Thymus (tissue), 11 donors: ENCODE results near the gene RBFOX1. TPM values are rescaled to one million over a fixed set of nuclear protein-coding genes. Genes with fewer than 3 reads are reported as not detected.

Experiments
- DNase-seq, 9 donors: peaks; one replicate each; pipeline ENCODE4 v3.0.0-alpha.2; 2013; ENCODE audit warnings: low spot score in 9 of 9, low read depth in 6 of 9, missing footprints in 1 of 9
- H3K27ac ChIP-seq, 2 donors: one replicate each; pipeline ENCODE4 v1.5.1; 2013; ENCODE audit warnings: control low read depth in 1 of 2, low read depth in 1 of 2, low read length in 1 of 2, mild to moderate bottlenecking in 1 of 2, moderate library complexity in 1 of 2
- H3K27me3 ChIP-seq, 2 donors: one replicate each; pipeline ENCODE4 v1.5.1; 2013; ENCODE audit warnings: low read length in 1 of 2; ENCODE audit not compliant: control insufficient read depth in 2 of 2, insufficient read depth in 1 of 2
- H3K36me3 ChIP-seq, 2 donors: one replicate each; pipeline ENCODE4 v1.5.1; 2013; ENCODE audit warnings: low read length in 1 of 2, mild to moderate bottlenecking in 1 of 2, moderate library complexity in 1 of 2; ENCODE audit not compliant: control insufficient read depth in 2 of 2, insufficient read depth in 2 of 2
- H3K4me1 ChIP-seq, 2 donors: one replicate each; pipeline ENCODE4 v1.5.1; 2013; ENCODE audit warnings: low read length in 2 of 2; ENCODE audit not compliant: control insufficient read depth in 2 of 2, insufficient read depth in 2 of 2
- H3K4me3 ChIP-seq, 2 donors: one replicate each; pipeline ENCODE4 v1.5.1; 2013; ENCODE audit warnings: low read length in 2 of 2, control low read depth in 1 of 2, mild to moderate bottlenecking in 1 of 2
- H3K9me3 ChIP-seq, 2 donors: one replicate each; pipeline ENCODE4 v1.5.1; 2013; ENCODE audit warnings: low read length in 1 of 2, mild to moderate bottlenecking in 1 of 2; ENCODE audit not compliant: control insufficient read depth in 2 of 2, insufficient read depth in 1 of 2
- WGBS: extraction: QIAGEN DNeasy Blood & Tissue Kit; methylation state at CpG from one replicate; pipeline ENCODE4 v1.1.7; 2013; 5-methylcytosine and 5-hydroxymethylcytosine counted together
- polyA plus RNA-seq: library from polyadenylated mRNA; stranded (reverse); fragments of 200-250 nt; gene quantifications from one replicate; pipeline ENCODE4 v1.2.3, GENCODE V29; 2013
- total RNA-seq: library from RNA; stranded (reverse); fragments of 120-200 nt; gene quantifications from one replicate; pipeline ENCODE4 v1.2.4, GENCODE V29; 2013
- donor health status: healthy.

RBFOX1 gene
- total and polyA plus RNA-seq, 2 donors, result 0.23 to 0.52 TPM

DNA sequence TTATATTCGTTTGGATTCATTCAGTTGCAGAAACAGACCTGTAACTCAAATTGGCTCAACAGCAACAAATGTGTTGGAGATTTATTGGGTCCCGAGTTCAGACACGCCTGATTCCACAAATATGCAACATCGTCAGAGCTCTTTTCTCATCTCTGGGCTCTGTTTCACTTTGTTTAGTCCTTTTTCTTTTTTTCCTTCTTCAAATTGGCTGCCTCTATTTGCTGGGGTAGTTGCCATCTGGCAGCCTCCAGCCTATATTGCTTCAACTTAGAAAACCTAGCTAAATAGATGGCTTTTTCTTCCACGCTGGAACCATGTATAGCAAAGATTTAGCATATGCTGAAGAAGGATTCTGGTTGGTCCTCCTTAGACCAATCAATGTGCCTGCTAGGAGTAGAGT lies 398.5 kb downstream of the RBFOX1 start:
- Histone ChIP-seq H3K9me3 (no peaks in the 10 kb centered on the region), H3K36me3 (no peaks in the 10 kb centered on the region), H3K27ac (no peak overlapping the region), H3K27me3 (no peaks in the 10 kb centered on the region), H3K4me1 (no peaks in the 10 kb centered on the region), H3K4me3 (no peak overlapping the region)
- DNase-seq, result no peak
- 91% methylated on average over 5 of the region's 5 CpGs for WGBS

DNA sequence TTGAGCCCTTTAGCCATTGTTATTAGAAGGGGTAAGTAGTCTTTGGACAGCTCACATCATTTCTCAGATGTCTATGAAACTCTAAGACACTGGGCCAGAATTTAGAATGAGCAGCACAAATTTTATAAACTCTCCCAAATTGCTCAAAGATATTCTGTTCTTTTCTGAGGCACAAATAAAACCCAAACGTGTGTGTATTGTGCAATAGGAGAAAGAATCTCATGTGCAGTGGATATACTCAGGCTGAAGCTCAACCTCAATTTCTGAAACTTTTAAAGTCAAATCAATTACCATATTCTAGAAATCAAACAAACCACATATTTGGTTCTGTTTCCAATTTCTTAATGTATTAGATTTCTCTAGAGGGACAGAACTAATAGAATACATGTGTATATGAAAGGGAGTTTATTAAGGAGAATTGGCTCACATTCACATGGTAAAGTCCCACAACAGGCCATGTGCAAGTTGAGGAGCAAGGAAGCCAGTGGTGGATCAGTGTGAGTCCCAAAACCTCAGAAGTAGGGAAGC lies 403.6 kb downstream of the RBFOX1 start:
- no peak for DNase-seq
- Histone ChIP-seq H3K4me3 (no peak overlapping the region), H3K36me3 (no peaks in the 10 kb centered on the region), H3K27me3 (no peaks in the 10 kb centered on the region), H3K9me3 (no peaks in the 10 kb centered on the region), H3K4me1 (no peaks in the 10 kb centered on the region), H3K27ac (no peak overlapping the region)
- 0% methylated on average over 1 of the region's 1 CpG for WGBS

DNA sequence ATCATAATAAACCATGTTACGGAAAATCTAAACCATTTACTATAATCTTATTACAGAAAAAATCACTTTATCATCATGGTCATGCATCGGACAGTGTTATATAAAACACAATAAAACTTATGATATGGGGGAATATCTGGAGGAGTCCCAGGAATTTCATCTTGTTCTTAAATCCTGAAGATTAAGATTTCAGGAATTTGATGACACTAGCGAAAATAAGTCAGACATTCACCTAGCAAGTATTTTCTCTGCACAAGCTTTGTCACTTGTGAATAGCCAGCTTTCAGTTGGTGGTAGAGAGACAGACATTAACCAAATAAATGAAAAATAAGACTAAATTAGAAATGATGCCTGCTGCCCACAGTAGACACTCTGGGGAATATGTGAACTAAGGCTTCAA lies 410.0 kb downstream of the RBFOX1 start:
- H3K4me3 ChIP-seq, result no peak overlapping the region
- H3K9me3 ChIP-seq, result no peaks in the 10 kb centered on the region
- no peaks in the 10 kb centered on the region for H3K36me3 ChIP-seq
- H3K27me3 ChIP-seq, result no peaks in the 10 kb centered on the region
- 96% methylated on average over 3 of the region's 3 CpGs for WGBS
- DNase-seq, result no peak
- H3K4me1 ChIP-seq, result no peaks in the 10 kb centered on the region
- H3K27ac ChIP-seq, result no peak overlapping the region

DNA sequence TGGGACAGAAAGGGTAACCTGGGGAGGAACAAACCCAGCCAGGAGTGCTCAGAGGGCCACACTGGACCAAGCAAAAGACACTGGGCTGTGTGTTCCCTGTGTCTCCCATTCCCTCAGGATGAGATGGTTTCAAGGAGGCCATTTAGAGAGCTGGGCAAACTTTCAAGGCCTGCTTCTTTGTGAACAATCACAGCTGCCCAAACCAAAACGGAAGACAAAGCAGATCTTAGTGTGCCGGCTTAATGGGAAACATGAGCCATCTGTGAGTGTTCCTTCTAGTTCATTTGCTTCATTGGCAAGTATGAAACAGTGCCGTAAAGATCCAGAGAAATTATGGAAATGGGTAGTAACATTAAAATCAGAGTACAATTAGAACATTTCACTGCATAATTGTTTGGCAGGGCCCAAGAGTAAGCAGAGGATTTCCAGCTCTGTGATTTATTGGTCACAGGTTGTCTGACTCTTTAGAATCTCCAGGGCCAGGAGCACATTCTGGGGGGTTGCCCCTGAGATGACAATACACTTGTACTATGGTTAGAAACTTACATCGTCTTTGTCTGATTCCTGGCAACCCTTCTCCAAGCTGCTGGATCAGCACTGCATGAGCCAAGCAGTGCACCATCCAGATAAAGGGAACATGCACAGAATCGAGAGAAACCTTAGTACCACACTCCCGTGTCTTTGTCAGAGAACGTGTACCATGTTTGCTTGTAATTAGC lies 412.1 kb downstream of the RBFOX1 start:
- no peaks in the 10 kb centered on the region for H3K4me1 ChIP-seq
- WGBS, result 88% methylated on average over 7 of the region's 7 CpGs
- DNase-seq, result no peak

DNA sequence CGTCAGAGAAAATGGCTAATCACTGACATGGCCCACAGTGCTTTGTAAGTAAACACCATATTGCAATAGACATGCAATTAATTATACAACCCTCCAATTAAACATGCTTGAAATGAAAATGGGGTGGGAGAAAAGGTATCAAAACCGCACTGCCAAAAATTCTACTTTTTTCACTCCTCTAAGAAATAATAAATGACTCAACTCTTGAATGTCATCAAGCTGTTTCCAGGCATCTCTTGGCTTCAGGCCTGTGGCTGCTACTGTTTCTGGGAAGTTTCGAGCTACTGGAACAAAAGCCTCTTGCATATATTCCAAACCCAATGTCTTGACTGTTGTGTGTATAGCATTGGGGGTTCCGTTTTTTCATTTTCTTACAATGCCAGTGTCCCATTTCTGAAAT lies 412.6 kb downstream of the RBFOX1 start:
- WGBS, result 84% methylated on average over 4 of the region's 4 CpGs
- Histone ChIP-seq H3K36me3 (no peaks in the 10 kb centered on the region), H3K9me3 (no peaks in the 10 kb centered on the region), H3K27me3 (no peaks in the 10 kb centered on the region), H3K27ac (no peak overlapping the region), H3K4me1 (no peaks in the 10 kb centered on the region), H3K4me3 (no peak overlapping the region)
- DNase-seq, result no peak

More for the DNA sequence above, 412.1 kb downstream of the RBFOX1 start:
- no peaks in the 10 kb centered on the region for H3K27me3 ChIP-seq
- no peaks in the 10 kb centered on the region for H3K9me3 ChIP-seq
- peak overlapping the region in 1 of 2 donors; percentile 8 for H3K27ac ChIP-seq
- no peak overlapping the region for H3K4me3 ChIP-seq
- H3K36me3 ChIP-seq, result no peaks in the 10 kb centered on the region

DNA sequence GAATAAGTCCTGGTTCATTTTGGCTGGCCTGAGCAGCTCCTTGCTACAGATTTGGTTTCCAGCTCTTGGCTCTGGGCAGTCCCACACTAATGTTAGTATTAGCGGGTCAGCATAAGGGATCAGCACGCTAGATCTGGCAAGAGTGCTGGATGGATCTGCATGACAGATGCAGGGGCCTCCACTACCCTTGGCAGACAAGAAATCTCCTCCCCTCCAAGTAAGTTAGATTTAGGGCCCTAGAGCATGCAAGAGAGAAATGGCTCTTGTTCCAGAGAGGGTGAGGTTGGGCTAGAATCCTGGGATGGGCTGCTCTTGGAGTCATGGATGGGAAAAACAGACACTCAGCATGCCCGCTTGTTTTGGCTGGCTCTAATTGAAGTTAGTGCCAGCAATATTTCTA lies 414.3 kb downstream of the RBFOX1 start:
- DNase-seq, result no peak
- WGBS, result 86% methylated on average over 3 of the region's 3 CpGs
- no peaks in the 10 kb centered on the region for H3K27me3 ChIP-seq
- no peaks in the 10 kb centered on the region for H3K9me3 ChIP-seq
- H3K27ac ChIP-seq, result no peak overlapping the region
- no peak overlapping the region for H3K4me3 ChIP-seq
- H3K36me3 ChIP-seq, result no peaks in the 10 kb centered on the region
- H3K4me1 ChIP-seq, result no peaks in the 10 kb centered on the region

GRCh38 chr16:7748522-7748921 lies 415.9 kb downstream of the RBFOX1 start:
- Histone ChIP-seq H3K27ac (no peak overlapping the region), H3K4me1 (no peaks in the 10 kb centered on the region), H3K9me3 (no peaks in the 10 kb centered on the region), H3K36me3 (no peaks in the 10 kb centered on the region), H3K4me3 (no peak overlapping the region), H3K27me3 (no peaks in the 10 kb centered on the region)
- WGBS, result 80% methylated on average over 4 of the region's 4 CpGs
- no peak for DNase-seq

- Histone ChIP-seq H3K36me3 (no peaks in the 10 kb centered on the region), H3K4me1 (no peaks in the 10 kb centered on the region), H3K9me3 (no peaks in the 10 kb centered on the region), H3K27ac (no peak overlapping the region), H3K4me3 (no peak overlapping the region), H3K27me3 (no peaks in the 10 kb centered on the region)
- DNase-seq, result no peak
- 89% methylated on average over 6 of the region's 6 CpGs for WGBS
Measured at GRCh38 chr16:7755347-7755882, 422.8 kb downstream of the RBFOX1 start.
